HL-60/S4 (cell line): ENCODE measurements around the gene CD68.
"Not testable (repeated sequence)": the region's sequence is repeated elsewhere in the genome, so short reads cannot be mapped to it uniquely, and the experiment has no call there.

Experiments
- in situ Hi-C: fragments of 300-500 bp; cut with MboI; formaldehyde crosslinking; loops from 2 replicates; pipeline ENCODE4 v1.14.3; 2022; ENCODE audit warnings: low sequenced_read_pairs

CD68 gene

GRCh38 chr17:7577327-7578199, 1.9 kb upstream of the CD68 start:
- in situ Hi-C loops: no loop called here

GRCh38 chr17:7579834-7580603, 581 bp downstream of the CD68 start:
- in situ Hi-C loops: no loop called here

GRCh38 chr17:7580604-7581575, 1.5 kb downstream of the CD68 start:
- in situ Hi-C loops: no loop called here

GRCh38 chr17:7582396-7583252, 3.2 kb downstream of the CD68 start:
- in situ Hi-C loops: no loop called here

- in situ Hi-C loops: no loop called here
Measured at GRCh38 chr17:7583253-7584109, 4.0 kb downstream of the CD68 start, which contains the start of gene MPDU1. MPDU1 (plus strand) TSS chr17:7583852; CDS start chr17:7583863, 11 bp downstream.

GRCh38 chr17:7586673-7587419, 7.4 kb downstream of the CD68 start:
- in situ Hi-C loops: no loop called here

GRCh38 chr17:7587420-7588151, 8.1 kb downstream of the CD68 start:
- in situ Hi-C loops: no loop called here

- in situ Hi-C loops: no loop called here
Measured at GRCh38 chr17:7588553-7589203, 9.2 kb downstream of the CD68 start.

- in situ Hi-C loops: no loop called here
Measured at GRCh38 chr17:7589204-7589868, 9.9 kb downstream of the CD68 start.

GRCh38 chr17:7589891-7590691, 10.7 kb downstream of the CD68 start, which contains the start of gene SOX15:
SOX15 (minus strand) TSS chr17:7590094; CDS start chr17:7589676, 418 bp downstream.
- in situ Hi-C loops: no loop called here

- in situ Hi-C loops: no loop called here
Measured at GRCh38 chr17:7590743-7591142, 11.3 kb downstream of the CD68 start.

- in situ Hi-C loops: no loop called here
Measured at GRCh38 chr17:7591596-7591995, 12.2 kb downstream of the CD68 start.

GRCh38 chr17:7592422-7593021, 13.1 kb downstream of the CD68 start:
- in situ Hi-C loops: no loop called here

GRCh38 chr17:7593296-7593695, 13.9 kb downstream of the CD68 start:
- in situ Hi-C loops: no loop called here

- in situ Hi-C loops: not testable (repeated sequence)
Measured at GRCh38 chr17:7597561-7597960, 18.1 kb downstream of the CD68 start.
